ENCODE results near the gene KDM1A. TPM values are rescaled to one million over a fixed set of nuclear protein-coding genes. Genes with fewer than 3 reads are reported as not detected.
A peak's percentile ranks its signal among the peaks of the same experiment; 100 is the strongest.

The KDM1A gene
- total and polyA plus RNA-seq, 9 of the 15 experiments (the other 6 are each of a cell fraction or from before 2014, with no cell fraction given): 59.2 to 181 (median 168) TPM

DNA sequence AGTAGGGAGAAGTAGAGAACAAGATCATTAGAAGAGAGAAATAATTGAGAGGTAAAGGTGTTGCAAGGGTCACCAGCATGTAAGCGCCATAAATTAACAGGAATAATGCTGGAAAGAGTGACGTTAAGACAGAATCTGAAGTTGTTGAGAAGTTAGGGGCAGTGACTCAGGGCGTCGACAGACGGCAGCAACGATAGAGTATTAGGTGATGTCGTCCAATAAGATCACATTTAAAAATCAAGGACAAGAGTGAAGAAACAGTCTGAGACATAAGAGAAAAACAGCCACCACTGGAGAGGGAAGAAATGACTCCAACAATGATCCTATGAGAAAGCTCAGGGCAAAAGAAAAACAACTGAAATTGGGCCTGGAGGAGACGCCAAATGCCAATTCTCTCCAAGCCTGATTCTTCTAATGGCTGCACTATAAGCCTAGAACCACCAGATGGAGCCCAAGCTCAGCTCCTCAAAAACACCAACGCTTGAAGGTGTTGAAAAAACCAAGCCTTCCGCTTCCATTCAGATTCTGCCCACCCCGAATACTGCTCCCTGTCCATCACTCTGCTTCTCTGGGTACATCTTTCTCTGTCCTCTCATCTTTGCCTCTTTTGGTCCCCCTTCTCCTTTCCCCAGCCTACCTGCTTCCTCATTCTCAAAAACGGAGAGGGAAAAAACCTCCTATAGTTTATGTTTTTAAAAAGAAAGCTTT lies 79.3 kb downstream of the KDM1A start (continued):
- TF ChIP-seq, protein P1, sequence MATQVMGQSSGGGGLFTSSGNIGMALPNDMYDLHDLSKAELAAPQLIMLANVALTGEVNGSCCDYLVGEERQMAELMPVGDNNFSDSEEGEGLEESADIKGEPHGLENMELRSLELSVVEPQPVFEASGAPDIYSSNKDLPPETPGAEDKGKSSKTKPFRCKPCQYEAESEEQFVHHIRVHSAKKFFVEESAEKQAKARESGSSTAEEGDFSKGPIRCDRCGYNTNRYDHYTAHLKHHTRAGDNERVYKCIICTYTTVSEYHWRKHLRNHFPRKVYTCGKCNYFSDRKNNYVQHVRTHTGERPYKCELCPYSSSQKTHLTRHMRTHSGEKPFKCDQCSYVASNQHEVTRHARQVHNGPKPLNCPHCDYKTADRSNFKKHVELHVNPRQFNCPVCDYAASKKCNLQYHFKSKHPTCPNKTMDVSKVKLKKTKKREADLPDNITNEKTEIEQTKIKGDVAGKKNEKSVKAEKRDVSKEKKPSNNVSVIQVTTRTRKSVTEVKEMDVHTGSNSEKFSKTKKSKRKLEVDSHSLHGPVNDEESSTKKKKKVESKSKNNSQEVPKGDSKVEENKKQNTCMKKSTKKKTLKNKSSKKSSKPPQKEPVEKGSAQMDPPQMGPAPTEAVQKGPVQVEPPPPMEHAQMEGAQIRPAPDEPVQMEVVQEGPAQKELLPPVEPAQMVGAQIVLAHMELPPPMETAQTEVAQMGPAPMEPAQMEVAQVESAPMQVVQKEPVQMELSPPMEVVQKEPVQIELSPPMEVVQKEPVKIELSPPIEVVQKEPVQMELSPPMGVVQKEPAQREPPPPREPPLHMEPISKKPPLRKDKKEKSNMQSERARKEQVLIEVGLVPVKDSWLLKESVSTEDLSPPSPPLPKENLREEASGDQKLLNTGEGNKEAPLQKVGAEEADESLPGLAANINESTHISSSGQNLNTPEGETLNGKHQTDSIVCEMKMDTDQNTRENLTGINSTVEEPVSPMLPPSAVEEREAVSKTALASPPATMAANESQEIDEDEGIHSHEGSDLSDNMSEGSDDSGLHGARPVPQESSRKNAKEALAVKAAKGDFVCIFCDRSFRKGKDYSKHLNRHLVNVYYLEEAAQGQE (IDR thresholded peaks at IDR 0.05; ENCODE audit: borderline replicate concordance): peak; percentile 96
- TF ChIP-seq, protein P1 (CRISPR knock-in tag; IDR thresholded peaks at IDR 0.05; ENCODE audit: low read depth): no peak
- peak; percentile 46; the same call in 1 of the 2 replicates for TF ChIP-seq GABPB1 (CRISPR knock-in tag; IDR thresholded peaks at IDR 0.05)
- 0 out of 2 replicates have a peak, but pooled peaks have one; percentile 26 for TF ChIP-seq HDGF (IDR thresholded peaks at IDR 0.05)
- TF ChIP-seq CCNT2 (IDR thresholded peaks at IDR 0.05; ENCODE audit: borderline replicate concordance, extremely low read depth, insufficient read length, low read depth, low read length): no peak
- peak; percentile 86; the same call in 1 of the 2 replicates for TF ChIP-seq STAG1 (CRISPR knock-in tag; IDR thresholded peaks at IDR 0.05; ENCODE audit: borderline replicate concordance)
- no peak for TF ChIP-seq ZNF354B (CRISPR knock-in tag; IDR thresholded peaks at IDR 0.05)
- peak in 1 of 2 experiments; percentile 30; a peak in 1 of 4 replicates for TF ChIP-seq RCOR1 (IDR thresholded peaks at IDR 0.05; ENCODE audit: borderline replicate concordance in 1 of 2, low read depth in 2 of 2, low read length in 2 of 2)
- peak in 1 of 3 experiments; percentile 33 for TF ChIP-seq YY1 (IDR thresholded peaks at IDR 0.05; ENCODE audit: borderline replicate concordance in 1 of 3, control insufficient read depth in 1 of 3, extremely low read depth in 1 of 3, insufficient read depth in 3 of 3, insufficient read length in 1 of 3, insufficient replicate concordance in 2 of 3, low read depth in 1 of 3, low read length in 2 of 3)
- TF ChIP-seq KLF16 (IDR thresholded peaks at IDR 0.05): peak; percentile 40; the same call in 1 of the 2 replicates
- TF ChIP-seq MED1 (CRISPR knock-in tag; IDR thresholded peaks at IDR 0.05; ENCODE audit: borderline replicate concordance): no peak
- no peak for TF ChIP-seq PURB (CRISPR knock-in tag; IDR thresholded peaks at IDR 0.05; ENCODE audit: low read depth)
- TF ChIP-seq L3MBTL2 (IDR thresholded peaks at IDR 0.05): peak; percentile 46; the same call in 1 of the 2 replicates
- TF ChIP-seq ZNF311 (CRISPR knock-in tag; IDR thresholded peaks at IDR 0.05): no peak
- no peak for TF ChIP-seq ZNF695 (CRISPR knock-in tag; IDR thresholded peaks at IDR 0.05)
- no peak for TF ChIP-seq NR4A1 (CRISPR knock-in tag; IDR thresholded peaks at IDR 0.05)
- no peak for TF ChIP-seq NR4A1 (tag; IDR thresholded peaks at IDR 0.05)
- TF ChIP-seq POLR2AphosphoS5 (IDR thresholded peaks at IDR 0.05; ENCODE audit: control insufficient read depth, insufficient read depth, low read depth, low read length): 0 out of 2 replicates have a peak, but pooled peaks have one; percentile 22
- TF ChIP-seq LCOR (CRISPR knock-in tag; IDR thresholded peaks at IDR 0.05): 0 out of 2 replicates have a peak, but pooled peaks have one; percentile 44

All from K562 (cell line).